ENCODE data around the gene RPL35.

RPL35 gene

GRCh38 chr9:124861342-124862229 is at the start of gene RPL35, which contains the start of gene ARPC5L:
RPL35 (minus strand) TSS chr9:124861957; CDS start chr9:124861912, 45 bp downstream.
ARPC5L (plus strand) TSS chr9:124862130; CDS start chr9:124869291, 7,161 bp downstream.
- DNase-seq, result peak; percentile 96

DNA sequence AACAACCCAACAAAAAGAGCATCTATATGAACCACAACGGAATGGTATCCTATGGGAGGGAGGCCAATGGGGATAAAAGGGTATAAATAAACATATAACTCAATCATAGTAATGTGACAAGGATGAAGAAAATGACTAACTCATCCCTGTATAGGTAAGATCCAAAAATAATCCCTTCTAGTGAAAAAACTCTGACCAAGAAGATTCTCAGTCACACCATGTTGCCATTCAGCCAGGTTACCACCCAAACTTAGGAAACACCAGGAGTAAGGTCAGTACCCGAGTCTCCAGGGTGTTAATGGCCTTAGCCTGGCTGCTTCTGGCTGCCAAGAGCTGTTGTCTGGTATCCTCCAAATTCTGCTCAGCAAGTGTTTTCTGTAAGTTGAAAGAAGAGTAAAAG is 46.3 kb upstream of the RPL35 start:
- DNase-seq, result no peak

- no peak for DNase-seq
Measured at GRCh38 chr9:124906966-124907365, 45.2 kb upstream of the RPL35 start.

GRCh38 chr9:124899845-124900244 is 38.1 kb upstream of the RPL35 start:
- no peak for DNase-seq

GRCh38 chr9:124897570-124898460 is 36.1 kb upstream of the RPL35 start:
- no peak for DNase-seq

- DNase-seq, result no peak
Measured at GRCh38 chr9:124894741-124895170, 33.0 kb upstream of the RPL35 start.

DNA sequence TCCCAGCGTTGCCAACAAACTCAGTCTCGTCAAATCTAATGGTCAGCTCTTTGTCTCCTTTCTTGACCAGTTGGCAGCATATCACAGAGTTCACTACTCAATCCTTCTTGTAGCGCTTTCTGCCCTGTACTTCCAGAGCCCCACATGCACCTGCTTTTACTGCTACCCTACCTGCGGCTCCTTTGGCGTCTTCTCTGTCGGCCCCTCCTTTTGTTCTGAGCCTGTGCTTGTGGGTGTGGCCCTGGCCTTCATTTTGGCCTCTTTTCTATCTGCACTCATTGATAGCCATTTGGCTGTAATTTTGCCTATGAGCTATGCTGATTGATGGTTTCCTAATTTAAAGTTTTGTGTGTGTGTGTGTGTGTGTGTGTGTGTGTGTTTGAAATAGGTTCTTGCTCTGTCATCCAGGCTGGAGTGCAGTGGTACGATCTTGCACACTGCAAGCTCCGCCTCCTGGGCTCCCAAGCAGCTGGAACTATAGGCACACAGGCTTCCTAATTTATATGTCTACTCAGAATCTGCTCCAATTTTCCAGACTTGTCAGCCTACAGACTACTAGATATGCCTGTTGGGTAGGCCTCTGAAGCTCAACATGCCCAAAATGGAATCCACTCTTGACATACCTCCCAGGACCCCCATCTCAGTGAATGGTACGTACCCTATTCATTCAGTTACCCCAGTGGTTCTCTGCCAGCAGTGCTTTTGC is 32.4 kb upstream of the RPL35 start:
- DNase-seq, result no peak

- DNase-seq, result no peak
Measured at GRCh38 chr9:124890179-124890578, 28.4 kb upstream of the RPL35 start.

DNA sequence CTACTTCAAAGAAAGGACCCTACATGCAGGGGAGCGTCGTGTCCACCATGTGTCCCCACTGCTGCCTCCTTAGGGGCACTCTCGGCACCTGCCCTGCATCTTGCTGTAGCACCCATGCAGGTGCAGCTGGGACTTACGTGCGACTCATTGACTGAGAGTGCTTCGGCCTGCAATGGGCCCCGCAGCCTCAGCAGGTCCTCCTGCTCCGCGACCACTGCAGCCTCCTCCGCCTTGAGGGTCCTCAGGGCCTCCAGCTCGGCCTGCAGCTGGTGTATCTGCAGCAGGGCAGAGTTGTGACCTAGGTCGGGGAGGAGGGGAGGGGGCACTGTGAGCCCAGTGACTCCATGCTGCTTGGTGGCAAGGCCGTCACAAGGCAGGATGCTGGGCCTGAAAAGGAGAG is 27.2 kb upstream of the RPL35 start:
- DNase-seq, result no peak

GRCh38 chr9:124887832-124888231 is 26.1 kb upstream of the RPL35 start:
- no peak for DNase-seq

- no peak for DNase-seq
Measured at GRCh38 chr9:124886866-124887492, 25.2 kb upstream of the RPL35 start.

DNA sequence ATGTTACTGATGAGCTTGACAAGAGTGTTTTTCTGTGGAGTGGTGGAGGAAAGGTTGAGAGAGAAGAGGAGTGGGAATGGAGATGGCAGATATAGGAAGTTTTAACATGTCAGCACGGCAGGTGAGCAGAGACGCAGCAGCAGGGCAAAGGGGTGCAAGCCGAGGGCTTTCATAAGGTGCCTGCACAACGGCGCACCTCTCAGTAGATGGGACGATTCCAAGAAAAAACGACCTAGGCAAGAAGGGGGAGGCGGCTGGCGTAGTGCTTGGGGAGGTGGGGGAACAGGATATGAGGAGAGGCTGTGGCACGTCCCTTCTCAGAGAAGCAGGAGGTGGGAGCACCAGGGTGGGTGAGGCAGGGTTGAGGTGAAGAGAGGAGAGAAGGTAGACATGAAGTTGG is 24.7 kb upstream of the RPL35 start:
- no peak for DNase-seq

DNA sequence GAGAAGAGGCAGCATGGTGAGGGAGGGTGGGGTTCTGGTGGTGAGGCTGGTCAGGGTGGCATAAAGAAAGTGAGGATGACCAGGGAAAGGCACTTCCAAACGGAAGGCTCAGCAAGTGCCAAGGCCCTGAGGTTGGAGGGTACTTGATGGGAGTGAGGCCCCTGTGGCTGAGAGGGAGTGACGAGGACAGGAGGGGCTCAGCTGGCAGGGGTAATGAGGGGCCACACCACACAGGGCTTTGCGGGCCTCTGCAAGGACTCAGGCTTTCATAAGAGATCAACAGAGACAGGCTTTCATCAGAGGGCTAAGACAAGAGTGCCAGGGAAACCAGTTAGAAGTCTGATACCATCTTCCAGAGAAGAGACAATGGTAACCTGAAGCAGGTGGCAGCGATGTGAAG is 23.8 kb upstream of the RPL35 start:
- DNase-seq, result no peak

- no peak for DNase-seq
Measured at GRCh38 chr9:124884376-124884775, 22.6 kb upstream of the RPL35 start.

DNA sequence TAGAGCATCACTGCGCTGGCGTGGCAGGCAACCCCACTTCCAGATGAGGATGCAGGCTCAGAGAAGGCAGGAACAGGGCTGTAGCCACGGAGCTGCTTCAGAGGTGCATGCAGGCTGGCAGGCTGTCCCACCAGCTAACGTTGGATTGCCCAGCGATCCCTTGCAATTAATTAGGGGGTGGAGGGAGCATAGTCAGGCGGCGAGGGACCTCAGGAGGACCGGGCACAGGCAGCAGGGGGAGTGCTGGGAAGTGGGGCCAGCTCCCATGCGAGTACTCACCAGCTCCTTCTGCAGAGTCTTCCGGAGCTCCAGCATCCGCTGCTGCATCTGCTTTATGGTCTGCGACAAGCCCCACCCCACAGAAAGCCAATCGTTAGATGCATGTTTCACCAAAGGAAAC is 20.5 kb upstream of the RPL35 start:
- no peak for DNase-seq

- DNase-seq, result no peak
Measured at GRCh38 chr9:124881138-124881743, 19.5 kb upstream of the RPL35 start.

DNA sequence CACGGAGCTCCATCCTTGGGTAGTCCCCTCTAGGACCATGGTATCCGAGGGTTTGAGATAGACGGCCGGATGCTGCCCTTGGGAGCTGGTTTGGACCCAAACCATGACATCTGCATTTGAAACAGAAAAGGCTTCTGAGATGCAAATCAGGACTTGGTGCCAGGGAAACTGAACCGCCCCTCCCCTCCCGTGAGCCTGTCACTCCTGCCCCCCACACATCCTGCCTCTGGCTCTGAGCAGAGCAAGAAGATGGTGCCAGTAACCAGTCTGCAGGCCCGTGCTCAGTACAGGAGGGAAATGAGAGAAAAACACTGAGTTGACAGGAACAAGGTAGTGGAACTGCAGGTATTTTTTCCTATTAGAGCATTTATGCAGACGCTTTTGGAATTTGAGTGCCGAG is 18.7 kb upstream of the RPL35 start:
- no peak for DNase-seq

DNA sequence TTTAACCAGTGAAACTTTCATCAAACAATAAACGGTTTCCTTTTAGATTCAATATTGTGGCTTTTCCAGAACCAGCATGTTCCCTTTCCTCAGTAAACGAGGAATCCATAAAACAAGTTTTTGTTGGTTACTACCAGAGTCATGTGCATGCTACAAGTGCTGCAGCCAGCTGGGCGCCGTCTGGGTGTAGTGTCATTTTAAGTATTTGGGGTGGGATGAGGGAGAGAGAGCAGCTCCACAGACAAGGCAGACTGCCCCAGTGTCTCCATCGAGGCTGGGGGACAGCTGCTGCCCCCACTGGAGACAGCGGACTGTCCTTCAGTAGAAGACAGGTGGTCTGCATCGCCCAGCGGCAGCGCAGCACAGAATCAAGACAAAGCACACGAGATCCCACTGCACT is 17.5 kb upstream of the RPL35 start:
- DNase-seq, result no peak

GRCh38 chr9:124878518-124878917 is 16.8 kb upstream of the RPL35 start:
- DNase-seq, result no peak

GRCh38 chr9:124878021-124878420 is 16.3 kb upstream of the RPL35 start:
- no peak for DNase-seq

GRCh38 chr9:124877021-124877782 is 15.4 kb upstream of the RPL35 start:
- no peak for DNase-seq
